Right renal cortex interstitium (tissue), 3 donors: ENCODE measurements around the gene PACSIN3. TPM values are rescaled to one million over a fixed set of nuclear protein-coding genes. Genes with fewer than 3 reads are reported as not detected.

Experiments used
- polyA plus RNA-seq, 3 donors: library from polyadenylated mRNA; unstranded; fragments of 120-200 nt; gene quantifications; one replicate each; pipeline ENCODE4 v1.2.1, GENCODE V29; 2013; ENCODE audit not compliant: insufficient read length in 3 of 3

PACSIN3 gene
- polyA plus RNA-seq, 3 donors = 27.2 to 34.3 (median 33.4) TPM

Other genes starting within 250 kb of the PACSIN3 start
- gene CSTPP1, start 249.7 kb downstream of the PACSIN3 start, polyA plus RNA-seq = 10 to 100 TPM; 56.8 to 58.1 (median 57.1) TPM
- gene ARFGAP2, start 9.6 kb downstream of the PACSIN3 start, polyA plus RNA-seq = 10 to 100 TPM; 80.1 to 81.6 (median 81.0) TPM
- gene DDB2, start 28.5 kb upstream of the PACSIN3 start, polyA plus RNA-seq = 10 to 100 TPM; 20.8 to 24.2 (median 21.0) TPM
- gene ACP2, start 62.4 kb upstream of the PACSIN3 start, polyA plus RNA-seq = 10 to 100 TPM; 48.0 to 55.0 (median 51.8) TPM
- 10 to 100 TPM; 36.1 to 39.6 (median 39.2) TPM for gene NR1H3, start 71.6 kb upstream of the PACSIN3 start, polyA plus RNA-seq
- 10 to 100 TPM; 36.5 to 37.9 (median 37.8) TPM for gene MADD, start 83.7 kb upstream of the PACSIN3 start, polyA plus RNA-seq
- gene MYBPC3, start 166.3 kb upstream of the PACSIN3 start, polyA plus RNA-seq = under 1 TPM; 0.08 to 0.64 (median 0.18) TPM
- 1 to 10 TPM; 2.5 to 3.7 (median 2.9) TPM for gene SPI1, start 192.1 kb upstream of the PACSIN3 start, polyA plus RNA-seq
- gene SLC39A13, start 222.2 kb upstream of the PACSIN3 start, polyA plus RNA-seq = 10 to 100 TPM; 37.3 to 45.0 (median 39.8) TPM
- gene PSMC3, start 240.0 kb upstream of the PACSIN3 start, polyA plus RNA-seq = 100 to 1,000 TPM; 175 to 194 (median 176) TPM